Hepatocyte (in vitro differentiated cells): ENCODE measurements around the gene B3GALT2.

Experiments
- CTCF ChIP-seq: fragments of 200-600 bp; sonication (generic); IDR thresholded peaks from 2 replicates; pipeline ENCODE4 v1.5.1; 2016; ENCODE audit warnings: antibody characterized with exemption, mild to moderate bottlenecking; ENCODE audit not compliant: poor library complexity
- EZH2 ChIP-seq: fragments of 200-600 bp; sonication (generic); IDR thresholded peaks from 2 replicates; pipeline ENCODE4 v1.6.1; 2016; ENCODE audit warnings: antibody characterized with exemption, mild to moderate bottlenecking, borderline replicate concordance
- EZH2phosphoT487 ChIP-seq: fragments of 200-600 bp; sonication (generic); IDR thresholded peaks from one replicate; pipeline ENCODE4 v1.6.1; 2018; ENCODE audit warnings: antibody characterized with exemption, mild to moderate bottlenecking, low read depth, moderate library complexity; ENCODE audit not compliant: unreplicated experiment, severe bottlenecking

GRCh38 chr1:193176788-193177187 lies 9.6 kb downstream of the B3GALT2 start:
- TF ChIP-seq EZH2, result no peak
- TF ChIP-seq CTCF, result no peak
- TF ChIP-seq EZH2phosphoT487, result no peak
